ENCODE data around the gene CTPS2.
"Not testable (repeated sequence)": the region's sequence is repeated elsewhere in the genome, so short reads cannot be mapped to it uniquely, and the experiment has no call there.

CTPS2 gene

GRCh38 chrX:16593801-16594200 lies 118.7 kb downstream of the CTPS2 start:
- H3K9ac ChIP-seq (ENCODE audit: low read depth in 1 of 2, low read length in 2 of 2) = no peak overlapping the region

GRCh38 chrX:16592194-16592770 lies 120.2 kb downstream of the CTPS2 start:
- Histone ChIP-seq H3K27me3 (ENCODE audit: control insufficient read depth in 2 of 2, insufficient read depth in 2 of 2, low read length in 2 of 2) (no peaks in the 10 kb centered on the region), H3K36me3 (ENCODE audit: control insufficient read depth in 2 of 2, insufficient read depth in 2 of 2, low read length in 2 of 2) (no peaks in the 10 kb centered on the region), H3K27ac (ENCODE audit: low read depth in 2 of 2, low read length in 2 of 2) (no peak overlapping the region), H3K9ac (ENCODE audit: low read depth in 1 of 2, low read length in 2 of 2) (no peak overlapping the region), H3K4me3 (ENCODE audit: low read length in 2 of 2) (no peak overlapping the region), H3K4me1 (ENCODE audit: control insufficient read depth in 2 of 2, insufficient read depth in 2 of 2, low read length in 2 of 2) (no peaks in the 10 kb centered on the region), H3K9me3 (ENCODE audit: control insufficient read depth in 2 of 2, low read length in 2 of 2) (no peaks in the 10 kb centered on the region)

More at GRCh38 chrX:16593801-16594200, 118.7 kb downstream of the CTPS2 start:
- Histone ChIP-seq H3K27me3 (ENCODE audit: control insufficient read depth in 2 of 2, insufficient read depth in 2 of 2, low read length in 2 of 2) (no peaks in the 10 kb centered on the region), H3K36me3 (ENCODE audit: control insufficient read depth in 2 of 2, insufficient read depth in 2 of 2, low read length in 2 of 2) (no peaks in the 10 kb centered on the region), H3K9me3 (ENCODE audit: control insufficient read depth in 2 of 2, low read length in 2 of 2) (no peaks in the 10 kb centered on the region), H3K4me1 (ENCODE audit: control insufficient read depth in 2 of 2, insufficient read depth in 2 of 2, low read length in 2 of 2) (no peaks in the 10 kb centered on the region), H3K27ac (ENCODE audit: low read depth in 2 of 2, low read length in 2 of 2) (no peak overlapping the region), H3K4me3 (ENCODE audit: low read length in 2 of 2) (no peak overlapping the region)

GRCh38 chrX:16589826-16590225 lies 122.6 kb downstream of the CTPS2 start:
- Histone ChIP-seq H3K9me3 (ENCODE audit: control insufficient read depth in 2 of 2, low read length in 2 of 2) (no peaks in the 10 kb centered on the region), H3K27me3 (ENCODE audit: control insufficient read depth in 2 of 2, insufficient read depth in 2 of 2, low read length in 2 of 2) (peaks cover 2 to 3% of the 10 kb centered on the region in 2 donors), H3K27ac (ENCODE audit: low read depth in 2 of 2, low read length in 2 of 2) (no peak overlapping the region), H3K4me3 (ENCODE audit: low read length in 2 of 2) (no peak overlapping the region), H3K4me1 (ENCODE audit: control insufficient read depth in 2 of 2, insufficient read depth in 2 of 2, low read length in 2 of 2) (no peaks in the 10 kb centered on the region), H3K36me3 (ENCODE audit: control insufficient read depth in 2 of 2, insufficient read depth in 2 of 2, low read length in 2 of 2) (no peaks in the 10 kb centered on the region), H3K9ac (ENCODE audit: low read depth in 1 of 2, low read length in 2 of 2) (no peak overlapping the region)

GRCh38 chrX:16589211-16589610 lies 123.3 kb downstream of the CTPS2 start:
- peaks cover 2 to 3% of the 10 kb centered on the region in 2 donors for H3K27me3 ChIP-seq (ENCODE audit: control insufficient read depth in 2 of 2, insufficient read depth in 2 of 2, low read length in 2 of 2)
- no peak overlapping the region for H3K27ac ChIP-seq (ENCODE audit: low read depth in 2 of 2, low read length in 2 of 2)
- no peaks in the 10 kb centered on the region for H3K9me3 ChIP-seq (ENCODE audit: control insufficient read depth in 2 of 2, low read length in 2 of 2)
- no peak overlapping the region for H3K4me3 ChIP-seq (ENCODE audit: low read length in 2 of 2)
- H3K4me1 ChIP-seq (ENCODE audit: control insufficient read depth in 2 of 2, insufficient read depth in 2 of 2, low read length in 2 of 2) = no peaks in the 10 kb centered on the region
- H3K9ac ChIP-seq (ENCODE audit: low read depth in 1 of 2, low read length in 2 of 2) = no peak overlapping the region
- H3K36me3 ChIP-seq (ENCODE audit: control insufficient read depth in 2 of 2, insufficient read depth in 2 of 2, low read length in 2 of 2) = no peaks in the 10 kb centered on the region

- no peak overlapping the region for H3K4me3 ChIP-seq (ENCODE audit: low read length in 2 of 2)
- H3K27ac ChIP-seq (ENCODE audit: low read depth in 2 of 2, low read length in 2 of 2) = no peak overlapping the region
- H3K9me3 ChIP-seq (ENCODE audit: control insufficient read depth in 2 of 2, low read length in 2 of 2) = no peaks in the 10 kb centered on the region
- H3K9ac ChIP-seq (ENCODE audit: low read depth in 1 of 2, low read length in 2 of 2) = no peak overlapping the region
- H3K4me1 ChIP-seq (ENCODE audit: control insufficient read depth in 2 of 2, insufficient read depth in 2 of 2, low read length in 2 of 2) = no peaks in the 10 kb centered on the region
- H3K36me3 ChIP-seq (ENCODE audit: control insufficient read depth in 2 of 2, insufficient read depth in 2 of 2, low read length in 2 of 2) = no peaks in the 10 kb centered on the region
- peaks cover 2 to 3% of the 10 kb centered on the region in 2 donors for H3K27me3 ChIP-seq (ENCODE audit: control insufficient read depth in 2 of 2, insufficient read depth in 2 of 2, low read length in 2 of 2)
Measured at GRCh38 chrX:16588266-16588665, 124.2 kb downstream of the CTPS2 start.

- no peak overlapping the region for H3K4me3 ChIP-seq (ENCODE audit: low read length in 2 of 2)
- H3K36me3 ChIP-seq (ENCODE audit: control insufficient read depth in 2 of 2, insufficient read depth in 2 of 2, low read length in 2 of 2) = no peaks in the 10 kb centered on the region
- no peaks in the 10 kb centered on the region for H3K4me1 ChIP-seq (ENCODE audit: control insufficient read depth in 2 of 2, insufficient read depth in 2 of 2, low read length in 2 of 2)
- H3K9ac ChIP-seq (ENCODE audit: low read depth in 1 of 2, low read length in 2 of 2) = no peak overlapping the region
- H3K27ac ChIP-seq (ENCODE audit: low read depth in 2 of 2, low read length in 2 of 2) = no peak overlapping the region
- H3K27me3 ChIP-seq (ENCODE audit: control insufficient read depth in 2 of 2, insufficient read depth in 2 of 2, low read length in 2 of 2) = peaks cover 2 to 3% of the 10 kb centered on the region in 2 donors
- no peaks in the 10 kb centered on the region for H3K9me3 ChIP-seq (ENCODE audit: control insufficient read depth in 2 of 2, low read length in 2 of 2)
Measured at GRCh38 chrX:16587836-16588235, 124.6 kb downstream of the CTPS2 start.

- no peak overlapping the region for H3K27ac ChIP-seq (ENCODE audit: low read depth in 2 of 2, low read length in 2 of 2)
- no peaks in the 10 kb centered on the region for H3K4me1 ChIP-seq (ENCODE audit: control insufficient read depth in 2 of 2, insufficient read depth in 2 of 2, low read length in 2 of 2)
- H3K36me3 ChIP-seq (ENCODE audit: control insufficient read depth in 2 of 2, insufficient read depth in 2 of 2, low read length in 2 of 2) = no peaks in the 10 kb centered on the region
- H3K9ac ChIP-seq (ENCODE audit: low read depth in 1 of 2, low read length in 2 of 2) = no peak overlapping the region
- peaks cover 2 to 3% of the 10 kb centered on the region in 2 donors for H3K27me3 ChIP-seq (ENCODE audit: control insufficient read depth in 2 of 2, insufficient read depth in 2 of 2, low read length in 2 of 2)
- H3K9me3 ChIP-seq (ENCODE audit: control insufficient read depth in 2 of 2, low read length in 2 of 2) = peaks cover 0 to 1% of the 10 kb centered on the region in 2 donors
- no peak overlapping the region for H3K4me3 ChIP-seq (ENCODE audit: low read length in 2 of 2)
Measured at GRCh38 chrX:16586377-16587112, 125.9 kb downstream of the CTPS2 start.

GRCh38 chrX:16585486-16586376 lies 126.7 kb downstream of the CTPS2 start:
- Histone ChIP-seq H3K36me3 (ENCODE audit: control insufficient read depth in 2 of 2, insufficient read depth in 2 of 2, low read length in 2 of 2) (no peaks in the 10 kb centered on the region), H3K9me3 (ENCODE audit: control insufficient read depth in 2 of 2, low read length in 2 of 2) (peaks cover 0 to 2% of the 10 kb centered on the region in 2 donors), H3K4me3 (ENCODE audit: low read length in 2 of 2) (no peak overlapping the region), H3K27ac (ENCODE audit: low read depth in 2 of 2, low read length in 2 of 2) (no peak overlapping the region), H3K9ac (ENCODE audit: low read depth in 1 of 2, low read length in 2 of 2) (no peak overlapping the region), H3K4me1 (ENCODE audit: control insufficient read depth in 2 of 2, insufficient read depth in 2 of 2, low read length in 2 of 2) (no peaks in the 10 kb centered on the region), H3K27me3 (ENCODE audit: control insufficient read depth in 2 of 2, insufficient read depth in 2 of 2, low read length in 2 of 2) (peaks cover 2 to 3% of the 10 kb centered on the region in 2 donors)

- not testable (repeated sequence) for H3K27ac ChIP-seq (ENCODE audit: low read depth in 2 of 2, low read length in 2 of 2); H3K9me3 ChIP-seq (ENCODE audit: control insufficient read depth in 2 of 2, low read length in 2 of 2); H3K27me3 ChIP-seq (ENCODE audit: control insufficient read depth in 2 of 2, insufficient read depth in 2 of 2, low read length in 2 of 2); H3K4me1 ChIP-seq (ENCODE audit: control insufficient read depth in 2 of 2, insufficient read depth in 2 of 2, low read length in 2 of 2); H3K36me3 ChIP-seq (ENCODE audit: control insufficient read depth in 2 of 2, insufficient read depth in 2 of 2, low read length in 2 of 2); H3K9ac ChIP-seq (ENCODE audit: low read depth in 1 of 2, low read length in 2 of 2)
- peak overlapping the region in 1 of 2 donors; percentile 5 for H3K4me3 ChIP-seq (ENCODE audit: low read length in 2 of 2)
Measured at GRCh38 chrX:16580004-16580797, 132.3 kb downstream of the CTPS2 start.
